H1 (cell line): Measurements from ENCODE around the gene MMAB. TPM values are rescaled to one million over a fixed set of nuclear protein-coding genes. Genes with fewer than 3 reads are reported as not detected.
A peak's percentile ranks its signal among the peaks of the same experiment; 100 is the strongest.

Source experiments
- CTCF ChIA-PET: fragments of 300-600 bp; sonication (Branson Sonifier 250); formaldehyde crosslinking; loops from one replicate; lab custom pipeline; 2021; ENCODE audit not compliant: partially characterized antibody; lab: Charles Lee
- POLR2A ChIA-PET: fragments of 300-600 bp; sonication (Branson Sonifier 250); formaldehyde crosslinking; loops from one replicate; lab custom pipeline; 2021; ENCODE audit warnings: inconsistent platforms; ENCODE audit not compliant: partially characterized antibody; lab: Charles Lee
- DNase-seq, 2 experiments: peaks; one replicate each; pipeline versions ENCODE4 v3.0.0 to v3.0.0-alpha.2; 2010 to 2022; ENCODE audit warnings: low spot score in 2 of 2, low read depth in 1 of 2, mixed read lengths in 1 of 2
- FAIRE-seq: peaks from 2 replicates; lab custom pipeline; 2011; peaks lifted over from hg19 to GRCh38; lab: Jason Lieb, UNC
- H2AFZ ChIP-seq: 2 replicates; pipeline ENCODE4 v1.8.1; 2012; ENCODE audit warnings: low read length, inconsistent platforms
- H2AK5ac ChIP-seq: 2 replicates; pipeline ENCODE4 v1.6.1; 2013; ENCODE audit warnings: low read depth, low read length
- H2BK120ac ChIP-seq: replicated peaks from 2 replicates; pipeline ENCODE3; 2013; ENCODE audit warnings: low read depth, low read length, inconsistent platforms
- H2BK12ac ChIP-seq: 2 replicates; pipeline ENCODE4 v1.6.1; 2013; ENCODE audit warnings: low read depth, low read length
- H2BK15ac ChIP-seq: 2 replicates; pipeline ENCODE4 v1.6.1; 2013; ENCODE audit warnings: low read length
- H2BK20ac ChIP-seq: 2 replicates; pipeline ENCODE4 v1.6.1; 2013; ENCODE audit warnings: low read length
- H2BK5ac ChIP-seq: 2 replicates; pipeline ENCODE4 v1.6.1; 2013; ENCODE audit warnings: low read depth, low read length
- H3K14ac ChIP-seq: 2 replicates; pipeline ENCODE4 v1.6.1; 2013; ENCODE audit warnings: inconsistent platforms; ENCODE audit not compliant: insufficient read length
- H3K18ac ChIP-seq: 2 replicates; pipeline ENCODE4 v1.6.1; 2013; ENCODE audit warnings: low read length; ENCODE audit errors: extremely low read depth
- H3K23ac ChIP-seq: 2 replicates; pipeline ENCODE4 v1.6.1; 2013; ENCODE audit warnings: inconsistent platforms; ENCODE audit not compliant: insufficient read length
- H3K23me2 ChIP-seq: 2 replicates; pipeline ENCODE4 v1.6.1; 2013; ENCODE audit warnings: low read depth, low read length
- H3K27ac ChIP-seq: 2 replicates; pipeline ENCODE4 v1.6.1; 2011; ENCODE audit warnings: low read depth, low read length, inconsistent platforms
- H3K27me3 ChIP-seq, 4 experiments: replicated peaks in 1 of 4; 1 replicate in 1 of 4; 2 replicates in 3 of 4; pipeline versions ENCODE4 v1.6.1 to v1.8.1; 2011 to 2013; ENCODE audit warnings: low read length in 3 of 4, mild to moderate bottlenecking in 3 of 4, inconsistent platforms in 2 of 4, mixed read lengths in 2 of 4, moderate library complexity in 1 of 4; ENCODE audit not compliant: control insufficient read depth in 3 of 4, insufficient read depth in 3 of 4; ENCODE audit errors: extremely low read depth in 1 of 4
- H3K36me3 ChIP-seq, 4 experiments: 2 replicates each; pipeline versions ENCODE4 v1.6.1 to v1.8.1; 2011 to 2013; ENCODE audit warnings: mild to moderate bottlenecking in 4 of 4, low read length in 3 of 4, moderate library complexity in 2 of 4, control low read depth in 1 of 4, inconsistent platforms in 1 of 4; ENCODE audit not compliant: insufficient read depth in 4 of 4, control insufficient read depth in 2 of 4
- H3K4ac ChIP-seq: replicated peaks from 2 replicates; pipeline ENCODE3; 2013; ENCODE audit warnings: low read length, low read depth, mixed read lengths, inconsistent platforms; ENCODE audit not compliant: insufficient read length
- H3K4me1 ChIP-seq, 4 experiments: replicated peaks in 1 of 4; 1 replicate in 1 of 4; 2 replicates in 3 of 4; pipeline versions ENCODE4 v1.6.1 to v1.8.1; 2011 to 2013; ENCODE audit warnings: low read length in 3 of 4, inconsistent platforms in 2 of 4, mixed read lengths in 1 of 4; ENCODE audit not compliant: insufficient read depth in 4 of 4, control insufficient read depth in 3 of 4
- H3K4me2 ChIP-seq, 2 experiments: 2 replicates each; pipeline versions ENCODE4 v1.6.1 to v1.8.1; 2011 to 2013; ENCODE audit warnings: low read depth in 2 of 2, low read length in 2 of 2, control low read depth in 1 of 2, inconsistent platforms in 1 of 2, mild to moderate bottlenecking in 1 of 2; ENCODE audit not compliant: insufficient read depth in 1 of 2
- H3K4me3 ChIP-seq, 4 experiments: fragments of 200-600, 300-600 bp in 1 of 4; sonication (generic), shearing (Covaris generic), sonication (Bioruptor Twin) in 1 of 4; 2 replicates each; pipeline versions ENCODE4 v1.5.1 to v1.8.1; 2011 to 2016; ENCODE audit warnings: low read length in 4 of 4, low read depth in 3 of 4, control low read depth in 2 of 4, inconsistent platforms in 2 of 4, mild to moderate bottlenecking in 2 of 4, mixed read lengths in 1 of 4, moderate library complexity in 1 of 4; ENCODE audit not compliant: insufficient read depth in 2 of 4; ENCODE audit errors: extremely low read depth in 1 of 4
- H3K56ac ChIP-seq: replicated peaks from 2 replicates; pipeline ENCODE3; 2013; ENCODE audit warnings: low read depth, mild to moderate bottlenecking, mixed read lengths, low read length, inconsistent platforms; ENCODE audit not compliant: insufficient read length
- H3K79me1 ChIP-seq: 2 replicates; pipeline ENCODE4 v1.6.1; 2013; ENCODE audit warnings: low read depth, low read length, control low read depth
- H3K79me2 ChIP-seq, 2 experiments: 2 replicates each; pipeline versions ENCODE4 v1.6.1 to v1.8.1; 2012 to 2013; ENCODE audit warnings: low read length in 2 of 2, mild to moderate bottlenecking in 2 of 2, inconsistent platforms in 1 of 2; ENCODE audit not compliant: insufficient read depth in 2 of 2, control insufficient read depth in 1 of 2
- H3K9ac ChIP-seq, 4 experiments: replicated peaks in 1 of 4; 1 replicate in 1 of 4; 2 replicates in 3 of 4; pipeline versions ENCODE4 v1.6.1 to v1.8.1; 2011 to 2013; ENCODE audit warnings: low read depth in 3 of 4, low read length in 3 of 4, control low read depth in 2 of 4, mild to moderate bottlenecking in 2 of 4, moderate library complexity in 2 of 4, inconsistent platforms in 1 of 4; ENCODE audit errors: extremely low read depth in 1 of 4
- H3K9me3 ChIP-seq, 2 experiments: 2 replicates each; pipeline versions ENCODE4 v1.6.1 to v1.8.1; 2012 to 2013; ENCODE audit warnings: mild to moderate bottlenecking in 2 of 2, moderate library complexity in 2 of 2, control low read depth in 1 of 2, inconsistent platforms in 1 of 2, low read depth in 1 of 2, low read length in 1 of 2, mixed read lengths in 1 of 2; ENCODE audit not compliant: insufficient read depth in 2 of 2
- H4K20me1 ChIP-seq, 2 experiments: replicated peaks in 1 of 2; 2 replicates each; pipeline versions ENCODE3 to v1.8.1; 2011 to 2013; ENCODE audit warnings: inconsistent platforms in 2 of 2, low read length in 2 of 2, mild to moderate bottlenecking in 1 of 2; ENCODE audit not compliant: insufficient read depth in 2 of 2, control insufficient read depth in 1 of 2
- H4K5ac ChIP-seq: 2 replicates; pipeline ENCODE4 v1.6.1; 2013; ENCODE audit warnings: low read length, low read depth, mixed read lengths, inconsistent platforms; ENCODE audit not compliant: insufficient read length
- H4K8ac ChIP-seq: 2 replicates; pipeline ENCODE4 v1.8.0; 2013; ENCODE audit warnings: mild to moderate bottlenecking, moderate library complexity, low read length, inconsistent platforms; ENCODE audit not compliant: insufficient read depth; ENCODE audit errors: extremely low read depth
- H4K91ac ChIP-seq: replicated peaks from 2 replicates; pipeline ENCODE3; 2013; ENCODE audit warnings: low read length, mixed read lengths, inconsistent platforms; ENCODE audit not compliant: insufficient read length
- EGR1 ChIP-seq: IDR thresholded peaks from 2 replicates; pipeline ENCODE4 v1.6.1; 2011; ENCODE audit warnings: low read depth, low read length, borderline replicate concordance
- EZH2 ChIP-seq: fragments of 200-600 bp; sonication (generic); IDR thresholded peaks from 2 replicates; pipeline ENCODE4 v1.7.1; 2012; ENCODE audit warnings: low read depth, mild to moderate bottlenecking, moderate library complexity, low read length, inconsistent platforms; ENCODE audit not compliant: severe bottlenecking
- KDM4A ChIP-seq: IDR thresholded peaks from one replicate; pipeline ENCODE4 v1.7.1; 2012; ENCODE audit warnings: low read depth, mild to moderate bottlenecking, moderate library complexity, low read length, inconsistent platforms; ENCODE audit not compliant: severe bottlenecking
- MAFK ChIP-seq: IDR thresholded peaks from 2 replicates; pipeline ENCODE4 v1.6.1; 2012; ENCODE audit warnings: low read depth, mild to moderate bottlenecking, improper control_type of control experiment, low read length
- NRF1 ChIP-seq: IDR thresholded peaks from 2 replicates; pipeline ENCODE4 v1.6.1; 2011; ENCODE audit warnings: mild to moderate bottlenecking, low read depth, low read length, improper control_type of control experiment
- POLR2AphosphoS5 ChIP-seq: IDR thresholded peaks from 2 replicates; pipeline ENCODE4 v1.6.1; 2011; ENCODE audit warnings: low read depth, low read length
- RAD21 ChIP-seq, 2 experiments: IDR thresholded peaks in 1 of 2; conservative IDR thresholded peaks in 1 of 2; 2 replicates each; pipeline ENCODE4 v1.6.1; 2011; ENCODE audit warnings: low read depth in 2 of 2, low read length in 2 of 2, improper control_type of control experiment in 1 of 2, inconsistent platforms in 1 of 2, mild to moderate bottlenecking in 1 of 2, moderate library complexity in 1 of 2
- RFX5 ChIP-seq: IDR thresholded peaks from 2 replicates; pipeline ENCODE4 v1.6.1; 2011; ENCODE audit warnings: low read depth, low read length, improper control_type of control experiment, borderline replicate concordance
- RNF2 ChIP-seq: fragments of 200-900, 300-1000 bp; sonication (generic); IDR thresholded peaks from 2 replicates; pipeline ENCODE4 v1.7.1; 2016; ENCODE audit warnings: borderline replicate concordance, low read depth, mild to moderate bottlenecking, antibody characterized with exemption, low read length; ENCODE audit not compliant: poor library complexity, severe bottlenecking; ENCODE audit errors: missing control alignments
- SP4 ChIP-seq: IDR thresholded peaks from 2 replicates; pipeline ENCODE4 v1.6.1; 2012; ENCODE audit warnings: low read length, inconsistent platforms
- TAF1 ChIP-seq: IDR thresholded peaks from 2 replicates; pipeline ENCODE4 v1.6.1; 2011; ENCODE audit warnings: mild to moderate bottlenecking, low read depth, low read length
- TCF12 ChIP-seq: IDR thresholded peaks from 2 replicates; pipeline ENCODE4 v1.6.1; 2011; ENCODE audit warnings: low read depth, mild to moderate bottlenecking, low read length
- YY1 ChIP-seq: IDR thresholded peaks from 2 replicates; pipeline ENCODE4 v1.6.1; 2011; ENCODE audit warnings: low read depth, mild to moderate bottlenecking, low read length
- ZNF274 ChIP-seq: IDR thresholded peaks from 2 replicates; pipeline ENCODE4 v1.7.0; 2012; ENCODE audit warnings: low read length, borderline replicate concordance; ENCODE audit errors: extremely low read depth
- WGBS, 2 experiments: shearing (Covaris generic) in 1 of 2; methylation state at CpG; one replicate each; pipeline versions ENCODE4 v1.1.6 to v1.1.7; 2013 to 2015; ENCODE audit warnings: low lambda C conversion rate in 2 of 2, mixed read lengths in 2 of 2, inconsistent platforms in 1 of 2, low coverage in 1 of 2, missing lambda C conversion rate in 1 of 2; ENCODE audit not compliant: insufficient replicate concordance in 2 of 2, insufficient coverage in 1 of 2, insufficient read length in 1 of 2; ENCODE audit errors: extremely low coverage in 1 of 2, missing lambda C conversion rate in 1 of 2; 5-methylcytosine and 5-hydroxymethylcytosine counted together
- polyA plus RNA-seq, 7 experiments: library from polyadenylated mRNA; depleted of rRNA in 3 of 7; stranded (reverse) in 5 of 7; unstranded in 2 of 7; fragments of >200 nt in 5 of 7; fragments of 200-250 nt in 2 of 7; gene quantifications; 1 replicate in 5 of 7; 2 replicates in 1 of 7; 4 replicates in 1 of 7; pipeline versions ENCODE4 v1.2.1 to v1.2.3, GENCODE V29; 2011 to 2013; ENCODE audit warnings: missing spikeins in 2 of 7, mixed read lengths in 2 of 7
- total RNA-seq: library from RNA; stranded (reverse); fragmentation: NEBNext Ultra II Directional; extraction: Animal tissue kit (Norgen Biotek cat#: 25700); gene quantifications from 2 replicates; pipeline ENCODE4 v1.2.1, GENCODE V29; 2021

Gene MMAB
- total and polyA plus RNA-seq, 2 of the 8 experiments (the other 6 are each of a cell fraction or from before 2014, with no cell fraction given), result 12.9 to 18.5 TPM

DNA sequence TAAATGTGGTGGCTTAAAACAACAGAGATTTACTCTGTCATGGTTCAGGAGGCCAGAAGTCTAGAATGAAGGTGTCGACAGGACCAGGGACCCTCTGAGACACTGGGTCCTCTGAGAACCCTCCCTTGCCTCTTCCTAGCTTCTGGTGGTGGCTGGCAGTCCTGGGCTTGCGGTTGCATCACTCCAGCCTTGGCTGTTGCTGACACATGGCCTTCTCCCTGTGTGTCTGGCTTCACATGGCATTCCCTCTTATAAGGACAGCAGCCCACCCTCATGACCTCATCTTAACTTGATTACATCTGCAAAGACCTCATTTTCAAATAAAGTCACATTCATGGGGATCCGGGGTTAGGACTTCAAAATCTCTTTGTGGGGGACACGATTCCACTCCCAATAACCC, 37.2 kb upstream of the MMAB start:
- H2BK5ac ChIP-seq, result no peak overlapping the region
- POLR2A ChIA-PET, result no interaction called here
- CTCF ChIA-PET, result interaction anchor here (0.8 to 5.7 kb wide), 2 partner anchors 13 to 166 kb away, joined by 3 to 37 read pairs; no protein-coding TSS in a partner anchor
- TF ChIP-seq KDM4A (no peak), TCF12 (no peak), RAD21 (IDR thresholded peaks at IDR 0.05 in 1 of 2, conservative IDR thresholded peaks at IDR 0.05 in 1 of 2; ENCODE audit: low read depth in 2 of 2, low read length in 2 of 2) (no peak), EGR1 (no peak), NRF1 (no peak), ZNF274 (no peak), MAFK (no peak), RNF2 (no peak), EZH2 (no peak), SP4 (no peak), RFX5 (no peak), POLR2AphosphoS5 (no peak), TAF1 (no peak), YY1 (no peak)

More for the DNA sequence above, 37.2 kb upstream of the MMAB start:
- FAIRE-seq (no peak), DNase-seq (no peak)
- H4K8ac ChIP-seq, result no peak overlapping the region
- H2AFZ ChIP-seq, result no peak overlapping the region
- H3K14ac ChIP-seq, result no peak overlapping the region
- no peaks in the 10 kb centered on the region for H3K9me3 ChIP-seq
- H3K4me2 ChIP-seq, result no peak overlapping the region
- no peak overlapping the region for H4K91ac ChIP-seq
- no peak overlapping the region for H2BK120ac ChIP-seq
- peaks cover 0 to 7% (median 1%) of the 10 kb centered on the region in 4 experiments; a peak in 5 of 7 replicates for H3K4me1 ChIP-seq
- no peaks in the 10 kb centered on the region for H4K20me1 ChIP-seq
- H2AK5ac ChIP-seq, result 0 out of 2 replicates have a peak overlapping the region, but pooled peaks have one; percentile 39
- H4K5ac ChIP-seq, result no peak overlapping the region
- no peak overlapping the region for H3K18ac ChIP-seq
- 91% methylated on average over 4 of the region's 4 CpGs; no CpG with 5 or more reads in 1 of the 2 experiments for WGBS, 2 experiments
- H3K56ac ChIP-seq, result no peak overlapping the region
- H3K36me3 ChIP-seq, result no peaks in the 10 kb centered on the region
- no peak overlapping the region for H3K4me3 ChIP-seq
- no peak overlapping the region for H3K4ac ChIP-seq
- no peaks in the 10 kb centered on the region for H3K79me2 ChIP-seq
- H3K9ac ChIP-seq, result no peak overlapping the region
- H3K27ac ChIP-seq, result no peak overlapping the region
- H2BK12ac ChIP-seq, result no peak overlapping the region; the same call in 1 of the 2 replicates
- H2BK15ac ChIP-seq, result no peak overlapping the region
- 0 out of 7 replicates have a peak, but pooled peaks cover 0 to 2% (median 0%) of the 10 kb centered on the region in 4 experiments for H3K27me3 ChIP-seq
- no peaks in the 10 kb centered on the region for H3K23me2 ChIP-seq
- H3K79me1 ChIP-seq, result no peaks in the 10 kb centered on the region
- no peak overlapping the region for H2BK20ac ChIP-seq
- no peak overlapping the region for H3K23ac ChIP-seq
